ENCODE data around the gene CPZ.

DNA sequence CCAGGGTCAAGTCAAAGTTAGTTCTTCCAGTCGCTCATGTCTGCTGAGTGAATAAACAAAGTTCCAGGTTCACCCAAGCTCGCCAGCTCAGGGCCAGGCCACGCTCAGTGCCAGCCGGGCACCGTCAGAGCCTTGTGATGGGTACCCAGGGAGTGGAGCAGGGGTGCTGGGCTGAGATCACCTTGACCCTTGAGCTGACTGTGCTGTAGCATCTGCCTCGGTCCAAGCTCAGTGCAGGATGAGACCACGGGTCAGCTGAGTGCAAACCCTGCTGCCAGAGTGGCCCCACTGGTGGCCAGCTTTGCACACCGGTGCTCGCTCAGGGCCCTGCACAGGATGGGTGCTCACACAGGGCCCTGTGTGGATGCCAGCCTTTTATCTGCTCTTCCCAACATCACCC, 4.3 kb downstream of the CPZ start:
- TF ChIP-seq, protein P1, sequence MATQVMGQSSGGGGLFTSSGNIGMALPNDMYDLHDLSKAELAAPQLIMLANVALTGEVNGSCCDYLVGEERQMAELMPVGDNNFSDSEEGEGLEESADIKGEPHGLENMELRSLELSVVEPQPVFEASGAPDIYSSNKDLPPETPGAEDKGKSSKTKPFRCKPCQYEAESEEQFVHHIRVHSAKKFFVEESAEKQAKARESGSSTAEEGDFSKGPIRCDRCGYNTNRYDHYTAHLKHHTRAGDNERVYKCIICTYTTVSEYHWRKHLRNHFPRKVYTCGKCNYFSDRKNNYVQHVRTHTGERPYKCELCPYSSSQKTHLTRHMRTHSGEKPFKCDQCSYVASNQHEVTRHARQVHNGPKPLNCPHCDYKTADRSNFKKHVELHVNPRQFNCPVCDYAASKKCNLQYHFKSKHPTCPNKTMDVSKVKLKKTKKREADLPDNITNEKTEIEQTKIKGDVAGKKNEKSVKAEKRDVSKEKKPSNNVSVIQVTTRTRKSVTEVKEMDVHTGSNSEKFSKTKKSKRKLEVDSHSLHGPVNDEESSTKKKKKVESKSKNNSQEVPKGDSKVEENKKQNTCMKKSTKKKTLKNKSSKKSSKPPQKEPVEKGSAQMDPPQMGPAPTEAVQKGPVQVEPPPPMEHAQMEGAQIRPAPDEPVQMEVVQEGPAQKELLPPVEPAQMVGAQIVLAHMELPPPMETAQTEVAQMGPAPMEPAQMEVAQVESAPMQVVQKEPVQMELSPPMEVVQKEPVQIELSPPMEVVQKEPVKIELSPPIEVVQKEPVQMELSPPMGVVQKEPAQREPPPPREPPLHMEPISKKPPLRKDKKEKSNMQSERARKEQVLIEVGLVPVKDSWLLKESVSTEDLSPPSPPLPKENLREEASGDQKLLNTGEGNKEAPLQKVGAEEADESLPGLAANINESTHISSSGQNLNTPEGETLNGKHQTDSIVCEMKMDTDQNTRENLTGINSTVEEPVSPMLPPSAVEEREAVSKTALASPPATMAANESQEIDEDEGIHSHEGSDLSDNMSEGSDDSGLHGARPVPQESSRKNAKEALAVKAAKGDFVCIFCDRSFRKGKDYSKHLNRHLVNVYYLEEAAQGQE (IDR thresholded peaks at IDR 0.05; ENCODE audit: insufficient read depth in 1 of 2, low read depth in 2 of 2, low read length in 2 of 2): no peak
- no peak for TF ChIP-seq POLR2AphosphoS5 (IDR thresholded peaks at IDR 0.05; ENCODE audit: low read depth, low read length)
- TF ChIP-seq TAF1 (IDR thresholded peaks at IDR 0.05; ENCODE audit: borderline replicate concordance, insufficient read depth, low read length): no peak
- TF ChIP-seq SIN3A (IDR thresholded peaks at IDR 0.05; ENCODE audit: borderline replicate concordance, insufficient read depth, low read length): no peak
- no peak for TF ChIP-seq FOXP2 (optimal IDR thresholded peaks at IDR 0.05; ENCODE audit: borderline replicate concordance, extremely low read depth, extremely low read length, insufficient read depth)

All from PFSK-1 (cell line).